ENCODE results near the gene CTBP1. TPM values are rescaled to one million over a fixed set of nuclear protein-coding genes. Genes with fewer than 3 reads are reported as not detected.

Gene CTBP1
- total and polyA plus RNA-seq, 2 experiments from 2014 or later = 74.0 to 192 TPM

DNA sequence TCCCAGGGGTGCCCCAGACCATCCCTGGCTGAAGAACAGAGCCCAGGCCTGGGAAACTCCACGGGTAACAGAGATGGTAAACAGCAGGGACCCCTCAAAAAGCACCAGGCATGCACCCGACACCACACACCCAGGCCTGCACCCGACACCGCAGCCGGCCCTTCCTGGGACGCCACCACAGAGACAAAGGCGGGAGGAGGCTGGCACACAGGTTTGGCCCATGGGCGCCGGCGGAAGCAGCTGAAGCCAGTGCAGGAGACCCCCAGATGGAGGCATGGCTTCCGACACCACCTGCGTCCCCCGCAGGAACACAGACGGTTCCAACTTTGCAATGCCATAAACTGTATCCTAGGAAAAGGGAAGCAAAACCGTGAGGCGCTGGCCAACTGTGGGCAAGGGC, 22.3 kb downstream of the CTBP1 start (continued):
- TF ChIP-seq, protein P1, sequence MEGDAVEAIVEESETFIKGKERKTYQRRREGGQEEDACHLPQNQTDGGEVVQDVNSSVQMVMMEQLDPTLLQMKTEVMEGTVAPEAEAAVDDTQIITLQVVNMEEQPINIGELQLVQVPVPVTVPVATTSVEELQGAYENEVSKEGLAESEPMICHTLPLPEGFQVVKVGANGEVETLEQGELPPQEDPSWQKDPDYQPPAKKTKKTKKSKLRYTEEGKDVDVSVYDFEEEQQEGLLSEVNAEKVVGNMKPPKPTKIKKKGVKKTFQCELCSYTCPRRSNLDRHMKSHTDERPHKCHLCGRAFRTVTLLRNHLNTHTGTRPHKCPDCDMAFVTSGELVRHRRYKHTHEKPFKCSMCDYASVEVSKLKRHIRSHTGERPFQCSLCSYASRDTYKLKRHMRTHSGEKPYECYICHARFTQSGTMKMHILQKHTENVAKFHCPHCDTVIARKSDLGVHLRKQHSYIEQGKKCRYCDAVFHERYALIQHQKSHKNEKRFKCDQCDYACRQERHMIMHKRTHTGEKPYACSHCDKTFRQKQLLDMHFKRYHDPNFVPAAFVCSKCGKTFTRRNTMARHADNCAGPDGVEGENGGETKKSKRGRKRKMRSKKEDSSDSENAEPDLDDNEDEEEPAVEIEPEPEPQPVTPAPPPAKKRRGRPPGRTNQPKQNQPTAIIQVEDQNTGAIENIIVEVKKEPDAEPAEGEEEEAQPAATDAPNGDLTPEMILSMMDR (conservative IDR thresholded peaks at IDR 0.05; ENCODE audit: low read depth in 2 of 2) = no peak

DNA sequence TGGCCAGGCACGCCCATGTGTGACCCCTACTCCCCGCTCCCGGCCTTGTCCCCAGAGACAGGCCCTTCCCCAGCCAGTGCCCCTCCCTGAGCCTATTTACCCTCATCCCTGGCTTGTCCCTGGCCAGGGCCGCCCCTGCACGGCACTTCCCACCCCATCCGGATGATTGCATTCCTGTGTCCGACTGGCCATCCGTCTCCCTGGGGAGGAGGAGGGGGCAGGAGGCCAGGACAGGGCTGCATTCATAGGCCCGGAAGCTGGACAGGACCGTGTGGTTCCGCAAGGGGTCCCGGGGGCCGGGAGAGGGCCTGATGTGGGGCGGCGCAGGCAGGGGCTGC, 22.8 kb downstream of the CTBP1 start:
- peaks cover 15% of the 10 kb centered on the region for H3K36me3 ChIP-seq (ENCODE audit: insufficient read depth)
- H3K4me3 ChIP-seq = no peak overlapping the region
- Mint-ChIP-seq H3K27me3 (ENCODE audit: insufficient read depth, low read depth, poor library complexity) (peaks cover 12% of the 10 kb centered on the region), H3K27ac (no peak overlapping the region), H3K4me3 (no peak overlapping the region), H3K4me1 (no peaks in the 10 kb centered on the region), H3K36me3 (ENCODE audit: low read depth) (peaks cover 63% of the 10 kb centered on the region), H3K9me3 (no peaks in the 10 kb centered on the region)
- H3K9me2 ChIP-seq (ENCODE audit: insufficient read depth) = no peaks in the 10 kb centered on the region
- no peak overlapping the region for H3K27ac ChIP-seq (ENCODE audit: low read depth)
- 0 out of 2 replicates have a peak, but pooled peaks cover 3% of the 10 kb centered on the region for H3F3A ChIP-seq (replicated peaks; ENCODE audit: low read depth)
- H2AFZ ChIP-seq = no peak overlapping the region
- TF ChIP-seq EZH2 (IDR thresholded peaks at IDR 0.05; ENCODE audit: low read depth, unreplicated experiment) = no peak
- no peak for TF ChIP-seq EZH2phosphoT487 (IDR thresholded peaks at IDR 0.05; ENCODE audit: unreplicated experiment)
- no peak for TF ChIP-seq JUNB (IDR thresholded peaks at IDR 0.05; ENCODE audit: unreplicated experiment)
- no peak for TF ChIP-seq NANOG (IDR thresholded peaks at IDR 0.05; ENCODE audit: borderline replicate concordance)
- TF ChIP-seq ZNF114 (CRISPR knock-in tag; IDR thresholded peaks at IDR 0.05) = no peak
- TF ChIP-seq, protein P2, sequence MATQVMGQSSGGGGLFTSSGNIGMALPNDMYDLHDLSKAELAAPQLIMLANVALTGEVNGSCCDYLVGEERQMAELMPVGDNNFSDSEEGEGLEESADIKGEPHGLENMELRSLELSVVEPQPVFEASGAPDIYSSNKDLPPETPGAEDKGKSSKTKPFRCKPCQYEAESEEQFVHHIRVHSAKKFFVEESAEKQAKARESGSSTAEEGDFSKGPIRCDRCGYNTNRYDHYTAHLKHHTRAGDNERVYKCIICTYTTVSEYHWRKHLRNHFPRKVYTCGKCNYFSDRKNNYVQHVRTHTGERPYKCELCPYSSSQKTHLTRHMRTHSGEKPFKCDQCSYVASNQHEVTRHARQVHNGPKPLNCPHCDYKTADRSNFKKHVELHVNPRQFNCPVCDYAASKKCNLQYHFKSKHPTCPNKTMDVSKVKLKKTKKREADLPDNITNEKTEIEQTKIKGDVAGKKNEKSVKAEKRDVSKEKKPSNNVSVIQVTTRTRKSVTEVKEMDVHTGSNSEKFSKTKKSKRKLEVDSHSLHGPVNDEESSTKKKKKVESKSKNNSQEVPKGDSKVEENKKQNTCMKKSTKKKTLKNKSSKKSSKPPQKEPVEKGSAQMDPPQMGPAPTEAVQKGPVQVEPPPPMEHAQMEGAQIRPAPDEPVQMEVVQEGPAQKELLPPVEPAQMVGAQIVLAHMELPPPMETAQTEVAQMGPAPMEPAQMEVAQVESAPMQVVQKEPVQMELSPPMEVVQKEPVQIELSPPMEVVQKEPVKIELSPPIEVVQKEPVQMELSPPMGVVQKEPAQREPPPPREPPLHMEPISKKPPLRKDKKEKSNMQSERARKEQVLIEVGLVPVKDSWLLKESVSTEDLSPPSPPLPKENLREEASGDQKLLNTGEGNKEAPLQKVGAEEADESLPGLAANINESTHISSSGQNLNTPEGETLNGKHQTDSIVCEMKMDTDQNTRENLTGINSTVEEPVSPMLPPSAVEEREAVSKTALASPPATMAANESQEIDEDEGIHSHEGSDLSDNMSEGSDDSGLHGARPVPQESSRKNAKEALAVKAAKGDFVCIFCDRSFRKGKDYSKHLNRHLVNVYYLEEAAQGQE (IDR thresholded peaks at IDR 0.05; ENCODE audit: unreplicated experiment) = no peak
- TF ChIP-seq POLR2AphosphoS5 (IDR thresholded peaks at IDR 0.05; ENCODE audit: low read depth) = no peak
- H3K27me3 ChIP-seq (ENCODE audit: insufficient read depth) = no peaks in the 10 kb centered on the region
- H4K20me1 ChIP-seq (replicated peaks; ENCODE audit: insufficient read depth) = no peaks in the 10 kb centered on the region
- DNase-seq (ENCODE audit: low spot score) (no peak), ATAC-seq (no peak)
- H3K4me1 ChIP-seq (ENCODE audit: insufficient read depth) = no peaks in the 10 kb centered on the region
- H3K79me2 ChIP-seq (replicated peaks; ENCODE audit: insufficient read depth) = no peaks in the 10 kb centered on the region
- H3K4me2 ChIP-seq = no peak overlapping the region

Measured in GM23338 (cell line).